Erythroblast (primary cell): ENCODE measurements around the gene TMEM63A.

ENCODE experiments used
- GATA1 ChIP-seq: IDR thresholded peaks from 2 replicates; pipeline ENCODE4 v1.6.1; 2011; ENCODE audit warnings: low read depth, mild to moderate bottlenecking, control low read depth, low read length, moderate library complexity
- POLR2A ChIP-seq: IDR thresholded peaks from 2 replicates; pipeline ENCODE4 v1.6.1; 2011; ENCODE audit warnings: mild to moderate bottlenecking, low read length

DNA sequence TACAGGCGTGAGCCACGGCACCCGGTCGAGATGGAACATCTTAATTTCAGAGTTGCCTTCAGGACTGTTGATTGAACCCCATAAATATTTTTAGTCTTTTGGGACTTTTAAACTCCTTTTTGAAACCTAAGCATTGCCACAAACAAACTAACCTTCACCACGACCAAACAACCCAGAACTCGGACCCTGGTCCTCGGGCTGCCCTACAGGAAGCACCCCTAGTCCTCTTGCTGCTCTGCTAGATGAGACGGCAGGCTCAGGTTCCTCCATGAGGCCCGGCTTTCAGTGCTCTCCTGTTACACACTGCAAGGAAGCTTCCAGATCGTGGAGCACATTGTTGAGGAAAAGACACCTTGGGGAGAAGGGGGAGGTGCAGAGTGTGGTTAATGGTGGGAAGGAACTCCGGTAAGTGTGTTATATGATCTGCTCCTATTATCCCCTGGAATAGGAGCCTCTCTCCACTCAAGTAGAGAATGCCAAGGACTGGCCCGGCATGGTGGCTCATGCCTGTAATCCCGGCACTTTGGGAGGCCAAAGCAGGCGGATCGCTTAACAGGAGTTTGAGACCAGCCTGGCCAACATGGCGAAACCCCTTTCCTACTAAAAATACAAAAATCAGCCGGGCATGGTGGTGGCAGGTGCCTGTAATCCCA is 66.5 kb downstream of the TMEM63A start:
- TF ChIP-seq POLR2A (no peak), GATA1 (no peak)
